NB4 (cell line): Measurements from ENCODE around the gene AFAP1L1.

ENCODE experiments used
- DNase-seq: peaks from one replicate; pipeline ENCODE4 v3.0.0; 2010; ENCODE audit warnings: low read depth
- H3K4me3 ChIP-seq: one replicate; pipeline ENCODE4 v1.5.1; 2011; ENCODE audit warnings: mild to moderate bottlenecking, low read depth, low read length, moderate library complexity
- MYC ChIP-seq: IDR thresholded peaks from 2 replicates; pipeline ENCODE4 v1.6.1; 2011; ENCODE audit warnings: low read depth, low read length
- POLR2A ChIP-seq: IDR thresholded peaks from 2 replicates; pipeline ENCODE4 v1.6.1; 2011; ENCODE audit warnings: mild to moderate bottlenecking; ENCODE audit not compliant: insufficient read length; ENCODE audit errors: extremely low read depth
- TF ChIP-seq, protein P1 (sequence below): IDR thresholded peaks from 2 replicates; pipeline ENCODE4 v1.6.1; 2011; ENCODE audit warnings: low read depth, low read length
- TF ChIP-seq, protein P2 (sequence below): IDR thresholded peaks from one replicate; pipeline ENCODE4 v1.5.1; 2012; ENCODE audit warnings: low read depth, low read length

Gene AFAP1L1

GRCh38 chr5:149376104-149376503, 104.4 kb downstream of the AFAP1L1 start:
- TF ChIP-seq, protein P1, sequence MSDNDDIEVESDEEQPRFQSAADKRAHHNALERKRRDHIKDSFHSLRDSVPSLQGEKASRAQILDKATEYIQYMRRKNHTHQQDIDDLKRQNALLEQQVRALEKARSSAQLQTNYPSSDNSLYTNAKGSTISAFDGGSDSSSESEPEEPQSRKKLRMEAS, result no peak
- TF ChIP-seq MYC (no peak), POLR2A (no peak)
- TF ChIP-seq, protein P2, sequence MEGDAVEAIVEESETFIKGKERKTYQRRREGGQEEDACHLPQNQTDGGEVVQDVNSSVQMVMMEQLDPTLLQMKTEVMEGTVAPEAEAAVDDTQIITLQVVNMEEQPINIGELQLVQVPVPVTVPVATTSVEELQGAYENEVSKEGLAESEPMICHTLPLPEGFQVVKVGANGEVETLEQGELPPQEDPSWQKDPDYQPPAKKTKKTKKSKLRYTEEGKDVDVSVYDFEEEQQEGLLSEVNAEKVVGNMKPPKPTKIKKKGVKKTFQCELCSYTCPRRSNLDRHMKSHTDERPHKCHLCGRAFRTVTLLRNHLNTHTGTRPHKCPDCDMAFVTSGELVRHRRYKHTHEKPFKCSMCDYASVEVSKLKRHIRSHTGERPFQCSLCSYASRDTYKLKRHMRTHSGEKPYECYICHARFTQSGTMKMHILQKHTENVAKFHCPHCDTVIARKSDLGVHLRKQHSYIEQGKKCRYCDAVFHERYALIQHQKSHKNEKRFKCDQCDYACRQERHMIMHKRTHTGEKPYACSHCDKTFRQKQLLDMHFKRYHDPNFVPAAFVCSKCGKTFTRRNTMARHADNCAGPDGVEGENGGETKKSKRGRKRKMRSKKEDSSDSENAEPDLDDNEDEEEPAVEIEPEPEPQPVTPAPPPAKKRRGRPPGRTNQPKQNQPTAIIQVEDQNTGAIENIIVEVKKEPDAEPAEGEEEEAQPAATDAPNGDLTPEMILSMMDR, result no peak
- no peak overlapping the region for H3K4me3 ChIP-seq
- no peak for DNase-seq

DNA sequence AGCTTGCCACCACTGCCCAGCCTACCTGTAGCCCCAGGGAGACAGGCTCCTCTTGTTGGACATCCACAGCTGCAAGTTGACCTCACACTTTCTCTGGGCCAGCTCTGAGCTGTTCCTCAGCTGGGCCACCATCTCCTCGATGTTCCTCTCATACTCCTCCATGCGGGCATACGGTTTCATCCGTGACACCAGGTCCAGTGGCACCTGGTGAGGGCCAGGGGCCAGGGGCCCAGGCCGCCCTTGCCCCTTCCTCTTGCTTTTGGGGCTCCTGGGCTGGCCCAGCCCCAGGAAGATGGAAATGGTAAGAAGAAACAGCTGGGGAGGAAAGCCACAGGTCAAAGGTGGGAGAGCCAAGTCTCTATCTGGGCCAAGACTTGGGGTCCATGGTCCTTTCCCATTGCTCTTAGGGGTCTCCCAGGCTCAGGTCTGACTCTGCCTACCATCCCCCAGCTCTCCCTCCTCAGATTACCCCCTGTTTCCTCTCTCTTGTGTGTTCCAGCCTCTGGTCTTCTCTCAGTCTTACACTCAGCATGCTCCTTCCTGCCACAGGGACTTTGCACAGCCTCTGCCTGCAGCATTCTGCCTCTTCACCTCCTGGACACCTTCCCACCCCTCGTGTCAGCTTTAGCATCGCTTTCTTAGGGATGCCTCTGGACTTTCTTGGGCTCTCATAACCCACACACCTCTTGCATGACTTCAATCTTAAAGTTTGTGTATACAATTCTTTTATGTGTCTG, 105.2 kb downstream of the AFAP1L1 start:
- TF ChIP-seq POLR2A, result no peak
- no peak for TF ChIP-seq MYC
- TF ChIP-seq, protein P2, result no peak
- TF ChIP-seq, protein P1, result no peak
- no peak overlapping the region for H3K4me3 ChIP-seq
- DNase-seq, result no peak

DNA sequence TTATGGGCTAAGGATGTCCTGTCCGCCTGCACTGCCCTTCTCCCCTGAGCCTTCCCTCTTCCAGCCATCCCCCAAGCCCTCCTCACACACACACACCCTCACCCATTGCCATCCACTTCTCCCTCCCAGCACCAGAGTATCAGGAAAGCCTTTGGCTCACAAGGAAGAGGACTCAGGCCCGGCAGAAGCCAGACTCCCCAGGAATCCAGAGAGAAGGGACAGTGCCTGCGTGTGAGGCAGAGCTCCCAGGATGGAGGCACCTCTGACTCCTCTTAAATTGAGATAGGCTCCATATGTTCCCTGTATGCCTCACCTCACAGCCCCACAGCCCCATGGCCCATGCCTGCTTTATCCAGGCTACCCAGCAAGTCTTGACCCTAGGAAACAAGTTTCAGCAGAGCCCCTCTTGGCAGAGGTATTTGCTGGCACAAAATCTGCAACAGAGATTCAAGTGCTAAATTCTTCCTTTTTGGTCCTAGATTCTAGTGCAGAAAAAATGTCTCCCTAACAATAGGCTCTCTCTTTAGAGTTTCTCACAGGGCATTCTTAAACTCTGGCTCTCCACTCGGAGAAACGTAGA, 106.7 kb downstream of the AFAP1L1 start:
- no peak for DNase-seq
- TF ChIP-seq MYC (no peak), POLR2A (no peak)
- TF ChIP-seq, protein P1, result no peak
- TF ChIP-seq, protein P2, result no peak
- no peak overlapping the region for H3K4me3 ChIP-seq

GRCh38 chr5:149379177-149379761, 107.6 kb downstream of the AFAP1L1 start, which contains the start of gene IL17B:
Gene IL17B (minus strand): TSS chr5:149379292. CDS start chr5:149379225, 67 bp downstream.
- TF ChIP-seq, protein P1, result no peak
- TF ChIP-seq, protein P2, result no peak
- TF ChIP-seq MYC (no peak), POLR2A (no peak)
- DNase-seq, result no peak

DNA sequence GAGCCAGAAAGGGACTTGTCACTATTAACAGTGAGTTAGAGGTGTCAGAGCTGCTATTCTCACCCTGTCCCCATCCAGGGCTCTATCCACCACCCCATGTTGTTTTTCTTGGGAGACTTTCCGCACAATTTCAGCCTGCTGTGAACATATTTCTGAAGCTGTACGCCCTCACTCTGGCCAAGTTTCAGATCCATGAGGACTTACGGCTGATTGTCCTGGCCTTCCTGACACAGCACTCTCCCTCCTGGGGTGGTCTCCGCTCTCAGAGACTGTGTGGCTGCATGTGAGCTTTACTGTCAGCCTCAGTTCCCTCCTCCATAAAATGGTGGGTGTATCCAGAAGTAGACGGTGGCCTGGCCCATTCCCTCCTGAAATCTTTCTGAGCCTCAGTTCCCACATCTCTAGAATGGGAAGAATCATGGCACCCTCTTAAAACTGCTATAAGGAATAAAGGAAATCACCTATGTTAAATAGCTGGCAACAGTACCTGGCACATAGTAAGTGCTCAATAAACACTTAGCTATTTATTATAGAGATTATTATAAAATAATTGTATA, 108.2 kb downstream of the AFAP1L1 start:
- no peak for DNase-seq
- no peak overlapping the region for H3K4me3 ChIP-seq
- TF ChIP-seq, protein P2, result no peak
- TF ChIP-seq, protein P1, result no peak
- TF ChIP-seq MYC, result no peak
- TF ChIP-seq POLR2A, result no peak

More at GRCh38 chr5:149379177-149379761, 107.6 kb downstream of the AFAP1L1 start, which contains the start of gene IL17B:
- no peak within 1 kb of the TSS for H3K4me3 ChIP-seq
